Mesothelial cell of epicardium (in vitro differentiated cells): Measurements from ENCODE around the gene RAB28. TPM values are rescaled to one million over a fixed set of nuclear protein-coding genes. Genes with fewer than 3 reads are reported as not detected.
"Not testable (repeated sequence)": the region's sequence is repeated elsewhere in the genome, so short reads cannot be mapped to it uniquely, and the experiment has no call there.

ENCODE experiments used
- DNase-seq, 2 experiments: peaks; one replicate each; pipeline ENCODE4 v3.0.0; 2021; ENCODE audit warnings: low spot score in 2 of 2; ENCODE audit not compliant: unreplicated experiment in 2 of 2
- H3K27ac Mint-ChIP-seq: 2 replicates; pipeline ENCODE4 v1.8.0; 2021; ENCODE audit warnings: mixed read lengths
- H3K27me3 Mint-ChIP-seq: 2 replicates; pipeline ENCODE4 v1.8.0; 2021; ENCODE audit warnings: low read depth, mixed read lengths
- H3K36me3 Mint-ChIP-seq: 2 replicates; pipeline ENCODE4 v1.8.0; 2021; ENCODE audit warnings: mixed read lengths
- H3K4me1 Mint-ChIP-seq: 2 replicates; pipeline ENCODE4 v1.8.0; 2021; ENCODE audit warnings: mixed read lengths
- H3K4me3 Mint-ChIP-seq: 2 replicates; pipeline ENCODE4 v1.8.0; 2021; ENCODE audit warnings: mild to moderate bottlenecking, moderate library complexity, mixed read lengths
- H3K9me3 Mint-ChIP-seq: 2 replicates; pipeline ENCODE4 v1.8.0; 2021; ENCODE audit warnings: mixed read lengths
- total RNA-seq: library from RNA; stranded (reverse); gene quantifications from 3 replicates; pipeline ENCODE4 v1.2.1, GENCODE V29; 2021
- TF ChIP-seq, protein P1 (sequence below): fragments of 200-600 bp; sonication (generic); IDR thresholded peaks from one replicate; pipeline ENCODE4 v1.5.0; 2021; ENCODE audit warnings: antibody characterized with exemption; ENCODE audit not compliant: unreplicated experiment

Gene RAB28
- total RNA-seq, 1 donor from 2014 or later = 18.4 TPM

DNA sequence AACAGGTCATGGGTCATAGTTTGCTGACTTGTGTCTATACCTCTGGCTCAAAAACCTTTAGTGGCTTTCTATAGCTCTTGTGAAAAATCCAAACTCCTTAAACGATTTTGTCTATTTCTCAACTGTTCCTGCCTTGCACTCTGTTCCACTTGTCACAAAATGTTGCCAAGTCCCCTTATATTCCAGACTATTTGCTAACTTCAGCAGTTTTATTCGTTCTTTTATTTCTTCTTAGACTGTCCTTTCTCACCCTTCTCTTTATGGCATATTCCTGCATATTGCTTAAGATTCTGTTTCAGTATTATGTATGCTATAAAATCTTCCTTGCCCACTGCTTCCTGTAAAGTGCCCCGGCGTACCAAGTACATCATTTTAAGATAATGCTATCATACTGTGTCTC, 80.8 kb downstream of the RAB28 start:
- peaks cover 3% of the 10 kb centered on the region for H3K4me1 Mint-ChIP-seq
- no peaks in the 10 kb centered on the region for H3K27me3 Mint-ChIP-seq
- DNase-seq = no peak
- H3K4me3 Mint-ChIP-seq = no peak overlapping the region
- peaks cover 13% of the 10 kb centered on the region for H3K36me3 Mint-ChIP-seq
- TF ChIP-seq, protein P1, sequence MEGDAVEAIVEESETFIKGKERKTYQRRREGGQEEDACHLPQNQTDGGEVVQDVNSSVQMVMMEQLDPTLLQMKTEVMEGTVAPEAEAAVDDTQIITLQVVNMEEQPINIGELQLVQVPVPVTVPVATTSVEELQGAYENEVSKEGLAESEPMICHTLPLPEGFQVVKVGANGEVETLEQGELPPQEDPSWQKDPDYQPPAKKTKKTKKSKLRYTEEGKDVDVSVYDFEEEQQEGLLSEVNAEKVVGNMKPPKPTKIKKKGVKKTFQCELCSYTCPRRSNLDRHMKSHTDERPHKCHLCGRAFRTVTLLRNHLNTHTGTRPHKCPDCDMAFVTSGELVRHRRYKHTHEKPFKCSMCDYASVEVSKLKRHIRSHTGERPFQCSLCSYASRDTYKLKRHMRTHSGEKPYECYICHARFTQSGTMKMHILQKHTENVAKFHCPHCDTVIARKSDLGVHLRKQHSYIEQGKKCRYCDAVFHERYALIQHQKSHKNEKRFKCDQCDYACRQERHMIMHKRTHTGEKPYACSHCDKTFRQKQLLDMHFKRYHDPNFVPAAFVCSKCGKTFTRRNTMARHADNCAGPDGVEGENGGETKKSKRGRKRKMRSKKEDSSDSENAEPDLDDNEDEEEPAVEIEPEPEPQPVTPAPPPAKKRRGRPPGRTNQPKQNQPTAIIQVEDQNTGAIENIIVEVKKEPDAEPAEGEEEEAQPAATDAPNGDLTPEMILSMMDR = no peak
- no peak overlapping the region for H3K27ac Mint-ChIP-seq
- no peaks in the 10 kb centered on the region for H3K9me3 Mint-ChIP-seq

DNA sequence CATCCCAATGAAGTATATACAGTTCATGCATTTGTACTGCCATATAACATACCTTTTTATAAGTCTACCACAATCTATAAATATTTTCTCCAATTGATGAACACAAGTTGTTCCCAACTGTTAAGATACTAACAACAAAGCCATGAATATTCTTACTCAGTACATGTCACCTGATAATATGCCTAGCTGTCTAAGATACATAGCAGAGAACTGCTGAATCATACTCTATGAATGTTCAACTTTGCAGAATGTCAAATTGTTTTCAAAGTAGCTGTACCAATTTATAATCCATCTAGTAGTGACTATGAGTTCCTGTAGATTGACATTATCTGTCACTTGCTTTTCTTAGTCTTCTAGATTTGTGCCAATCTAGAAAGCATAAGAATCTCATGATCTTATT, 84.9 kb downstream of the RAB28 start:
- DNase-seq = no peak
- Mint-ChIP-seq H3K9me3 (no peaks in the 10 kb centered on the region), H3K4me3 (no peak overlapping the region), H3K4me1 (peaks cover 9% of the 10 kb centered on the region), H3K27ac (no peak overlapping the region), H3K36me3 (no peaks in the 10 kb centered on the region), H3K27me3 (no peaks in the 10 kb centered on the region)
- TF ChIP-seq, protein P1 = no peak

DNA sequence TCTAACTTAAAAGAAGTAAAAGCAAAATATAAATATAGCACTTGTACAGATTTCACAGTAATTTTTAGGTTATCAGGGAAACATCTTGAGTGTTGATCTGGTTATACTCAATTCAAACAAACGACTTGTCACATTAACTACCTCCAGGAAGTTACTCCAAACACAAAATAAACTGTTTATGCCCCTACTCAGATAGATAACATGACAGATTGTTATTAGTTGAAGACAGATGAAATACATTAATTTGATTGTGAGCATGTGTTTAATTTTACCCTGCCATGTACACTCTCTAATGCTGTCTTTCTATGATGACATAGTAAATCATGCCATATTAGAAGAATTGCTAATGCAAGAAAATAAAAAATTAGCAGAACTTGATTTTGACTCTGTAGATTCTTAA, 88.0 kb downstream of the RAB28 start:
- H3K36me3 Mint-ChIP-seq = peaks cover 4% of the 10 kb centered on the region
- TF ChIP-seq, protein P1 = no peak
- no peak overlapping the region for H3K4me3 Mint-ChIP-seq
- peaks cover 6% of the 10 kb centered on the region for H3K4me1 Mint-ChIP-seq
- peaks cover 1% of the 10 kb centered on the region for H3K9me3 Mint-ChIP-seq
- DNase-seq = no peak
- H3K27me3 Mint-ChIP-seq = no peaks in the 10 kb centered on the region
- no peak overlapping the region for H3K27ac Mint-ChIP-seq

DNA sequence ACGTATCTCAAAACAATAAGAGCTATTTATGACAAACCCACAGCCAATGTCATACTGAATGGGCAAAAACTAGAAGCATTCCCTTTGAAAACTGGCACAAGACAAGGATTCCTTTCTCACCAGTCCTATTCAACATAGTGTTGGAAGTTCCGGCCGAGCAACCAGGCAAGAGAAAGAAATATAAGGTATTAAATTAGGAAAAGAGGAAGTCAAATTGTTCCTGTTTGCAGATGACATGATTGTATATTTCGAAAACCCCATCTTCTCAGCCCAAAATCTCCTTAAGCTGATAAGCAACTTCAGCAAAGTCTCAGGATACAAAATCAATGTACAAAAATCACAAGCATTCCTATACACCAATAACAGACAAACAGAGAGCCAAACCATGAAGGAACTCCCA, 94.2 kb downstream of the RAB28 start:
- not testable (repeated sequence) for H3K4me1 Mint-ChIP-seq, DNase-seq, H3K27me3 Mint-ChIP-seq, H3K4me3 Mint-ChIP-seq, H3K27ac Mint-ChIP-seq
- Mint-ChIP-seq H3K36me3 (peaks cover 29% of the 10 kb centered on the region), H3K9me3 (peaks cover 35% of the 10 kb centered on the region)

DNA sequence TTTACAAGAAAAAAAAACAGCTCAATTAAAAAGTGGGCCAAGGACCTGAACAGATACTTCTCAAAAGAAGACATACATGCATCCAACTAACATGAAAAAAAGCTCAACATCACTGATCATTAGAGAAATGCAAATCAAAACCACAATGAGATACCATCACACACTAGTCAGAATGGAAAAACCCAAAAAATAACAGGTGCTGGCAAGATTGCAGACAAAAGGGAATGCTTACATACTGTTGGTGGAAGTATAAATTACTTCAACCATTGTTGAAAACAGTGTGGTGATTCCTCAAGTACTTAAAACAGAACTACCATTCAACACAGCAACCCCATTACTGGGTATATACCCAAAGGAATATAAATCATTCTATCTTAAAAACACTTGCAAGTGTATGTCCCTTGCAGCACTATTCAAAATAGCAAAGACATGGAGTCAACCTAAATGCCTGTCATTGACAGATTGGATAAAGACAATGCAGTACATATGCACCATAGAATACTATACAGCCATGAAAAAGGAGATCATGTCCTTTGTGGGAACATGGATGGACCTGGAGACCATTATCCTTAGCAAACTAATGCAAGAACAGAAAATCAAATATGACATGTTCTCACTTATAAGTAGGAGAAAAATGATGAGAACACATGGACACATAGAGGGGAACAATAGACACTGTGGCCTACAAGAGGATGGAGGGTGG, 97.6 kb downstream of the RAB28 start:
- TF ChIP-seq, protein P1 = no peak
- Mint-ChIP-seq H3K4me1 (no peaks in the 10 kb centered on the region), H3K27ac (no peak overlapping the region), H3K9me3 (peaks cover 35% of the 10 kb centered on the region), H3K36me3 (peaks cover 28% of the 10 kb centered on the region), H3K4me3 (no peak overlapping the region), H3K27me3 (no peaks in the 10 kb centered on the region)
- DNase-seq = no peak

DNA sequence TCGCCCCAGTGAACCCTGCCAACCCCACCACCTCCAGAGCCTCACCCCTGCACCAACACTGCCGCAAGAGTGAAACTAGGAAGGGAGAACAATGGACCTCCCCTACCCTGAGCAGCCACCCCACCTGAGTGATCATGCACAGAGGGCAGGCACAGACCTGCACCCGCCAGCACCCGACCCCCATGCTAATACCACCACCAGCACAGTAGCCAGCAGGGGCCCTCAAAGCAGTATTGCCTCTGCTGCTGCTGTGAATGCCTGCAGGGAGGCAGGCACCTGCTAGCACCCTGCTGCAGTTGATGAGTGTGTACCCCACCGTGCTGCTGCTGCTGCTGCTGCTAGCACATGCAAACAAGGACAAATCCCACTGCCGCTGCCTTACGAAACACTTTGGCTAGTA, 100.1 kb downstream of the RAB28 start:
- H3K4me1 Mint-ChIP-seq = no peaks in the 10 kb centered on the region
- TF ChIP-seq, protein P1 = no peak
- H3K9me3 Mint-ChIP-seq = peaks cover 18% of the 10 kb centered on the region
- DNase-seq = no peak
- no peak overlapping the region for H3K27ac Mint-ChIP-seq
- H3K4me3 Mint-ChIP-seq = no peak overlapping the region
- peaks cover 15% of the 10 kb centered on the region for H3K36me3 Mint-ChIP-seq
- no peaks in the 10 kb centered on the region for H3K27me3 Mint-ChIP-seq
